Ectodermal cell (in vitro differentiated cells): ENCODE data around the gene TNFRSF25.

Experiments
- H3K27ac ChIP-seq: 2 replicates; pipeline ENCODE4 v1.7.0; 2013; ENCODE audit warnings: mild to moderate bottlenecking, low read depth, low read length; ENCODE audit not compliant: insufficient read depth, poor library complexity, severe bottlenecking
- H3K27me3 ChIP-seq: 2 replicates; pipeline ENCODE4 v1.7.0; 2013; ENCODE audit warnings: mild to moderate bottlenecking, low read length; ENCODE audit not compliant: insufficient read depth, control insufficient read depth, poor library complexity, severe bottlenecking
- H3K36me3 ChIP-seq: one replicate; pipeline ENCODE4 v1.7.0; 2013; ENCODE audit warnings: low read length; ENCODE audit not compliant: control insufficient read depth, insufficient read depth
- H3K4me1 ChIP-seq: one replicate; pipeline ENCODE4 v1.7.0; 2013; ENCODE audit warnings: low read length; ENCODE audit not compliant: control insufficient read depth, insufficient read depth
- H3K4me3 ChIP-seq: 2 replicates; pipeline ENCODE4 v1.7.0; 2013; ENCODE audit warnings: low read depth, low read length, control low read depth; ENCODE audit not compliant: insufficient read depth
- H3K9me3 ChIP-seq: 2 replicates; pipeline ENCODE4 v1.7.0; 2013; ENCODE audit warnings: mild to moderate bottlenecking, low read length, moderate library complexity; ENCODE audit not compliant: control insufficient read depth
- WGBS, 2 experiments: methylation state at CpG; one replicate each; pipeline ENCODE4 v1.1.7; 2013; ENCODE audit warnings: missing lambda C conversion rate in 2 of 2; 5-methylcytosine and 5-hydroxymethylcytosine counted together

Gene TNFRSF25

DNA sequence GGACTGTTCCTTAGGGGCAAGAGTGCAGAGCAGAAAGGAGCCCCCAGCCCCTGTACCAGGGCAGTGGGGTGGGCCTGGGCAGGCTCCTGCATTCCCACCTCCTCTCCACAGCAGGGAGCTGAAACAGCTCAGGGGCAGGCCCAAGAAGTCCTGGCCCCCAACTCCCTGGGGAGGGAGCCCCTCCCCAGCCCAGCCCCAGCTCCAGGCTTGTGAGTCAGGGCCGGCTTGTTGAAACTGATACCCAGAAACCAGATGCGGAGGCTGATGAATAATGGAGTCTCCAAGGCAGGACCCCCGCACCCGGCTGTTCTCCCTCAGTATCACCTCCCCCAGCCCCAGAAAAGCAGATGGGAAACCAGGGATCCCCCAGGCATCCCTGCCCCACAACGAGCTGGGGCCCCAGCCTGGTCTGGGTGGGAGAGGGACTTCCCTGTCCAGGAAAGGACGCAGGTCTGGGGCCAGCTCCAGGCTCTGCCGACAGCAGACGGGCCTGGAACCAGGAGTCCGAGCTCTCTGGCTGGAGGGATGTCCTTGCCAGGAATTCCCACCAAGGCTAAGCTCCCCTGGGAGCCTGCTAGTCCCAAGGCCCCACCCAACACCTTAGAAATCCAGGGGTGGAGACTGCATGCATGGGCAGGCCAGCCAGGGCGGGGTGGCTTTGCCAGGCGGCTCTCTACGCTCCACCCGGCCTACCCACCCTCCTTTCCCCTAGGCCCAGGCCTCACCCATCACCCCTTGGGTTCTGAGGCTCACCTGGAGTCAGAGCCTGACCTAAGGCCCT lies 22.8 kb upstream of the TNFRSF25 start:
- H3K36me3 ChIP-seq: no peaks in the 10 kb centered on the region
- no peak overlapping the region for H3K4me3 ChIP-seq
- H3K4me1 ChIP-seq: peaks cover 16% of the 10 kb centered on the region
- no peak overlapping the region for H3K27ac ChIP-seq
- peaks cover 22% of the 10 kb centered on the region for H3K27me3 ChIP-seq
- 87 to 90% methylated on average over 13 of the region's 13 CpGs for WGBS, 2 experiments
- H3K9me3 ChIP-seq: no peaks in the 10 kb centered on the region

DNA sequence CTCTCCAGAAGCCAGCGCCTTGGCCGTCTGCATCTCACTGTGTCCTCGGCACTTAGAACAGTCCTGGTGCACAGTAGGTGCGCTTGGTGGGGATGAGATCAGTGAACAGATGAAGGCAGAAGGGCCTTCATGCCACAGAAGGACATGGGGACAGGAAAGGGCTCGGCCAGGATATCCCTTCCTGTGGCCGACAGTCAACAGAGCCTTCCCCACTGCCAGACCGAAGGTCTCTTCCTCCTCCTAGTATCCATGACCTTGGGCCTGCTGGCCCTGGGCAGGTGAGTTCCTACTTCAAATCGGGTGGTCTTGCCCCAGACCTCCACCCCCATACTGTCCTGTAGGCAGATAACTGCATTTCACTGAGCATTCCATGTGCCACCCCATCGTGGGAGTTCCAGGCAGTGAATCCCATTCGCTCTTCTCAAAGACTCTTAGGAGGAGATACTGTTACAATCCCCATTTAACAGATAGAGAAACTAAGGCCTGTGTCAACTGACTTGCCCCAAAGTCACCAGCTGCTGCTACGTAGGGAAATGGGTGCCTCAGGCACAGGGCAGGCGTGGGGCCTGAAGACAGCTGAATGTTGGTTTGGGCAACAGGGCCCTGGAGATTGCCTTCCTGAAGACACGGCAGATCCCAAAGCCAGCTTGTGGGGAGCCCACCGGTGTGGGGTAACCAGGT lies 22.0 kb upstream of the TNFRSF25 start:
- WGBS, 2 experiments: 92 to 94% methylated on average over 14 of the region's 14 CpGs
- no peak overlapping the region for H3K4me3 ChIP-seq
- peaks cover 22% of the 10 kb centered on the region for H3K27me3 ChIP-seq
- no peak overlapping the region for H3K27ac ChIP-seq
- no peaks in the 10 kb centered on the region for H3K36me3 ChIP-seq
- peaks cover 16% of the 10 kb centered on the region for H3K4me1 ChIP-seq
- H3K9me3 ChIP-seq: no peaks in the 10 kb centered on the region

DNA sequence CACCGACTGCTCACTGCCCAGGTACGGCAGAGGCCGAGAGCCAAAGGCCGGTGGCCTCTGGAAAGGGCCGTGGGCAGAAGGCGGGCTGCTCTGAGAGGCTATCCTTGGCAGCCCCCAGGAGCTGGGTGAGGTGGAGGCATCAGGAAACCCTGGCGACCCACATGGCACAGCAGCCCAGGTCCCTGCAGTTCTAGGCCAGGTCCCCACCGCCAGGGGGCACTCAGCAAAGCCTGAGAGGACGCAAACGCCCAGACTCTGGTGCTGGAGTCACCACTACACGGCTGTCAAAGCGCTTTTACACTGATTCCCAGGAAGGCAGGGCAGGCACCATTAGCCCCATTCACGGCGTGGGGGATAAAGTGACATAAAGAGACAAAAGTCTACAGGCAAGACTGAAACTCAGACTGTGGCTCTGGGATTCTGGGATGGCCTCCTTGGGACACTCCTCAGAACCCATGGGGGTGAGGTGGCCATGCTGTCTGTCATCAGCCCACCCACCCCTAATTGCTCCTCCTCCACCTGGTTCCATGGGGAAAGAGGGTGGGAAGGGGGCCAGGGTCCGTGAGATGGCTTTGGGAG lies 20.5 kb upstream of the TNFRSF25 start:
- H3K4me1 ChIP-seq: peaks cover 16% of the 10 kb centered on the region
- peaks cover 22% of the 10 kb centered on the region for H3K27me3 ChIP-seq
- peak overlapping the region; percentile 67 for H3K4me3 ChIP-seq
- no peaks in the 10 kb centered on the region for H3K9me3 ChIP-seq
- WGBS, 2 experiments: 10% methylated on average over 15 of the region's 15 CpGs
- no peak overlapping the region for H3K27ac ChIP-seq
- no peaks in the 10 kb centered on the region for H3K36me3 ChIP-seq

- H3K27ac ChIP-seq: no peak overlapping the region
- no peaks in the 10 kb centered on the region for H3K36me3 ChIP-seq
- H3K4me3 ChIP-seq: peak overlapping the region; percentile 67
- no peaks in the 10 kb centered on the region for H3K9me3 ChIP-seq
- peaks cover 12% of the 10 kb centered on the region for H3K27me3 ChIP-seq
- H3K4me1 ChIP-seq: peaks cover 16% of the 10 kb centered on the region
- WGBS, 2 experiments: 10 to 14% methylated on average over 78 to 80 of the region's 80 CpGs
These were observed 19.5 kb upstream of the TNFRSF25 start for GRCh38 chr1:6485168-6486101.

- Histone ChIP-seq H3K4me1 (peaks cover 12% of the 10 kb centered on the region), H3K27me3 (peaks cover 12% of the 10 kb centered on the region), H3K27ac (no peak overlapping the region), H3K9me3 (no peaks in the 10 kb centered on the region), H3K4me3 (peak overlapping the region; percentile 67), H3K36me3 (no peaks in the 10 kb centered on the region)
- WGBS, 2 experiments: 34 to 37% methylated on average over 13 of the region's 13 CpGs
These were observed 18.8 kb upstream of the TNFRSF25 start for GRCh38 chr1:6484826-6485167.

DNA sequence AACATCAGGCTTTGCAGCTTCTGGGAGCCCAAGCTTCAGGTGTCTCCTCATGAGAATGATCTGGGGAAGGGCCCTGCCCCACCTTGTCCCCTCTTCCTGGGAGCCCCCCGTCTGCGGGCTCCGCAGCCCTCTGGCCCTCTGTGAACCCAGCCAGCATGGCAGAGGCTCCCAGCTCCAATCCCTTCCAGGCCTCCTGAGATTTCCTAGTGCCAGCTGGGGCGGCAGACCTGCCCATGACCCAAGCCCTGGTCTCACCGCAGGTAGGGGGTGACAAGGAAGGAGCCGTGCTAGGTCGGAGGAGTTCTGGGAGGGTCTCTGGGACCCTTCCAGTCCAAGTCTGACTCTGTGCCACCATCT lies 17.8 kb upstream of the TNFRSF25 start:
- WGBS, 2 experiments: 93 to 94% methylated on average over 7 of the region's 7 CpGs
- Histone ChIP-seq H3K27ac (no peak overlapping the region), H3K36me3 (no peaks in the 10 kb centered on the region), H3K4me1 (peaks cover 10% of the 10 kb centered on the region), H3K27me3 (peaks cover 12% of the 10 kb centered on the region), H3K4me3 (no peak overlapping the region), H3K9me3 (no peaks in the 10 kb centered on the region)

GRCh38 chr1:6483017-6483760 lies 17.2 kb upstream of the TNFRSF25 start:
- Histone ChIP-seq H3K9me3 (no peaks in the 10 kb centered on the region), H3K36me3 (no peaks in the 10 kb centered on the region), H3K27me3 (peaks cover 12% of the 10 kb centered on the region), H3K27ac (no peak overlapping the region), H3K4me3 (no peak overlapping the region), H3K4me1 (peaks cover 10% of the 10 kb centered on the region)
- WGBS, 2 experiments: 91 to 92% methylated on average over 14 of the region's 14 CpGs

- Histone ChIP-seq H3K9me3 (no peaks in the 10 kb centered on the region), H3K4me1 (peaks cover 16% of the 10 kb centered on the region), H3K27me3 (peaks cover 12% of the 10 kb centered on the region), H3K27ac (no peak overlapping the region), H3K36me3 (no peaks in the 10 kb centered on the region), H3K4me3 (no peak overlapping the region)
- WGBS, 2 experiments: 88 to 90% methylated on average over 5 of the region's 5 CpGs
These were observed 15.8 kb upstream of the TNFRSF25 start for GRCh38 chr1:6481820-6482219.

GRCh38 chr1:6477039-6477820 lies 11.3 kb upstream of the TNFRSF25 start:
- 86 to 88% methylated on average over 24 of the region's 24 CpGs for WGBS, 2 experiments
- no peaks in the 10 kb centered on the region for H3K27me3 ChIP-seq
- no peak overlapping the region for H3K27ac ChIP-seq
- H3K36me3 ChIP-seq: no peaks in the 10 kb centered on the region
- H3K4me1 ChIP-seq: peaks cover 7% of the 10 kb centered on the region
- H3K9me3 ChIP-seq: no peaks in the 10 kb centered on the region
- H3K4me3 ChIP-seq: no peak overlapping the region
